ENCODE measurements around the gene PGA3. TPM values are rescaled to one million over a fixed set of nuclear protein-coding genes. Genes with fewer than 3 reads are reported as not detected.
"Not testable (repeated sequence)": the region's sequence is repeated elsewhere in the genome, so short reads cannot be mapped to it uniquely, and the experiment has no call there.

PGA3 gene
- total and polyA plus RNA-seq, 5 donors, result 0.59 to 2.5 (median 1.7) TPM

- H3K4me3 ChIP-seq (ENCODE audit: low read length), result peak overlapping the region; percentile 86
- no peak for ATAC-seq
- no peaks in the 10 kb centered on the region for H3K9me3 ChIP-seq (ENCODE audit: control insufficient read depth, low read length)
- H3K27ac ChIP-seq (ENCODE audit: low read length), result no peak overlapping the region
- no peaks in the 10 kb centered on the region for H3K27me3 ChIP-seq (ENCODE audit: control insufficient read depth, insufficient read depth)
- peak in 1 of 3 donors; percentile 37 for DNase-seq
- intact Hi-C loops (cut with DNase I), result no loop called here
- peaks cover 12% of the 10 kb centered on the region for H3K4me1 ChIP-seq (ENCODE audit: control insufficient read depth, insufficient read depth, low read length)
- 70% methylated on average over 8 of the region's 8 CpGs for WGBS
Observed at GRCh38 chr11:61162092-61162941, 41.0 kb upstream of the PGA3 start.

DNA sequence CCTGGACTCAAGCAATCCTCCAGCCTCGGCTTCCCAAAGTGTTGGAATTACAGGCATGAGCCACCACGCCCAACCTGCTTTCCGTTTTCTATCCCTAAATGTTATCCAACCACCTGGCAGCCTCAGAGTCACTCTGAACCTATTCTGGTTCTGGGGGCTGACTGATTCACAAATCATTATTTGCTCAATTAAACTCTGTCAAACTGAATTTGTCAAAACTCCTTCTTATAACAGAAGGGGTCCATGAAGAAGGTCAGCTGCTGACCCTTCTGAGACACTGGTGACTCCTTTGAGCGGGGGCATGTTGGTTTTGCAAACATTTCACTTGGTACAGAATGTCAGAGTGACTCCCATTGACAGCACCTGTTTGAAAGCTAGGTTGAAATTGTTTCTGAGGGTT is 40.3 kb upstream of the PGA3 start:
- H3K4me1 ChIP-seq (ENCODE audit: control insufficient read depth, insufficient read depth, low read length), result peaks cover 12% of the 10 kb centered on the region
- no peaks in the 10 kb centered on the region for H3K27me3 ChIP-seq (ENCODE audit: control insufficient read depth, insufficient read depth)
- WGBS, result 90% methylated on average over 4 of the region's 4 CpGs
- H3K9me3 ChIP-seq (ENCODE audit: control insufficient read depth, low read length), result no peaks in the 10 kb centered on the region
- H3K27ac ChIP-seq (ENCODE audit: low read length), result no peak overlapping the region
- ATAC-seq (no peak), DNase-seq (no peak)
- H3K4me3 ChIP-seq (ENCODE audit: low read length), result no peak overlapping the region
- intact Hi-C loops (cut with DNase I), result no loop called here

DNA sequence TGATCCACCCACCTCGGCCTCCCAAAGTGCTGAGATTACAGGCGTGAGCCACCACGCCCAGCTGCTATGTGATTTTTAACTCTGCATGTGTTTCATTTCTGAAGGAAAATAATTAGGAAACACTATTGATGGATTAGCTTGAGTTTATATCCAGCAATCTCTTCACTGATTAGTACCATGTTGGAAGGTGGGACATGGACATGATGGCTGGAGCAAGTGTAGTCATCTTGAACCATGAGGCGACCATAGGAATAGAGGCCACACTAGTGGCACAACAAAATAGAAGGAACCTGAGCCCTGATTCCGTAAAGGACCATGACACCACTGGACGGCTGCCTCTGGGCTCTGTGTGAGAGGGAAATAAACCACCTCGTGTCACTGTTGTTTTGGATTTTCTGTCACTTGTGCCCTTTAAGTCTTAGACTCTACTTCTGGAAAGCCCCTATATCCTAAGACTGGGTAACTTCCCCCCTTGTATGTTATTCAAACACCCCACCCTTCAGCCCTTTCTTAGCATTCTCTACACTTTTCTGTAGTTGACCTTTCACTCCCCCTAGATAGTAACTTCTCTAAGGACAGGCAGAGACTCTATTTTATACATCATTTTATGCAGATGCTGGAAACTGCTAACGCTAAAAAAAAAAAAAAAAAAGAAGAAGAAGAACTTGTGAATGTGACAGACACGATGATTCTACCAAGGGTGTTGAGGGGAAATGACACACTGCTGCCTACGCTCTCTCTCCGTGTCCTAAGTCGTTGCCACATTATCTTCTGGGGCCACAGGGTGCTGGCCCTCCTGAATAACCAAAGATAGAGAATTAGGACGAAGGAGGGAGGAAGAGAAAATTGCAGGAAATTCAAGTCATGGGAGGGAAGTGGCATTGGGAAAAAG is 39.4 kb upstream of the PGA3 start:
- no peak overlapping the region for H3K27ac ChIP-seq (ENCODE audit: low read length)
- ATAC-seq, result no peak
- H3K27me3 ChIP-seq (ENCODE audit: control insufficient read depth, insufficient read depth), result no peaks in the 10 kb centered on the region
- H3K4me1 ChIP-seq (ENCODE audit: control insufficient read depth, insufficient read depth, low read length), result peaks cover 12% of the 10 kb centered on the region
- 72% methylated on average over 13 of the region's 13 CpGs for WGBS
- H3K4me3 ChIP-seq (ENCODE audit: low read length), result no peak overlapping the region
- no peaks in the 10 kb centered on the region for H3K9me3 ChIP-seq (ENCODE audit: control insufficient read depth, low read length)
- intact Hi-C loops (cut with DNase I), result no loop called here
- DNase-seq, result no peak

- Histone ChIP-seq H3K27me3 (ENCODE audit: control insufficient read depth, insufficient read depth) (no peaks in the 10 kb centered on the region), H3K4me3 (ENCODE audit: low read length) (no peak overlapping the region), H3K4me1 (ENCODE audit: control insufficient read depth, insufficient read depth, low read length) (peaks cover 12% of the 10 kb centered on the region), H3K27ac (ENCODE audit: low read length) (no peak overlapping the region), H3K9me3 (ENCODE audit: control insufficient read depth, low read length) (no peaks in the 10 kb centered on the region)
- no peak for ATAC-seq
- DNase-seq, result no peak
- intact Hi-C loops (cut with DNase I), result no loop called here
- 73% methylated on average over 13 of the region's 13 CpGs for WGBS
Observed at GRCh38 chr11:61164606-61165424, 38.5 kb upstream of the PGA3 start.

DNA sequence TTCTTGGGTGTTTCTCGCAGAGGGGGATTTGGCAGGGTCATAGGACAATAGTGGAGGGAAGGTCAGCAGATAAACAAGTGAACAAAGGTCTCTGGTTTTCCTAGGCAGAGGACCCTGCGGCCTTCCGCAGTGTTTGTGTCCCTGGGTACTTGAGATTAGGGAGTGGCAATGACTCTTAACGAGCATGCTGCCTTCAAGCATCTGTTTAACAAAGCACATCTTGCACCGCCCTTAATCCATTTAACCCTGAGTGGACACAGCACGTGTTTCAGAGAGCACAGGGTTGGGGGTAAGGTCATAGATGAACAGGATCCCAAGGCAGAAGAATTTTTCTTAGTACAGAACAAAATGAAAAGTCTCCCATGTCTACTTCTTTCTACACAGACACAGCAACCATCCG is 37.5 kb upstream of the PGA3 start:
- ATAC-seq; H3K4me1 ChIP-seq (ENCODE audit: control insufficient read depth, insufficient read depth, low read length); intact Hi-C loops (cut with DNase I); H3K4me3 ChIP-seq (ENCODE audit: low read length); DNase-seq; H3K27me3 ChIP-seq (ENCODE audit: control insufficient read depth, insufficient read depth); H3K9me3 ChIP-seq (ENCODE audit: control insufficient read depth, low read length); H3K27ac ChIP-seq (ENCODE audit: low read length): not testable (repeated sequence)
- WGBS, result 57% methylated on average over 3 of the region's 7 CpGs

GRCh38 chr11:61166331-61166730 is 37.0 kb upstream of the PGA3 start:
- H3K9me3 ChIP-seq (ENCODE audit: control insufficient read depth, low read length); DNase-seq; H3K4me1 ChIP-seq (ENCODE audit: control insufficient read depth, insufficient read depth, low read length); H3K27me3 ChIP-seq (ENCODE audit: control insufficient read depth, insufficient read depth); ATAC-seq; H3K27ac ChIP-seq (ENCODE audit: low read length); H3K4me3 ChIP-seq (ENCODE audit: low read length); intact Hi-C loops (cut with DNase I): not testable (repeated sequence)
- WGBS, result 92% methylated on average over 26 of the region's 31 CpGs

- no peak overlapping the region for H3K4me3 ChIP-seq (ENCODE audit: low read length)
- H3K4me1 ChIP-seq (ENCODE audit: control insufficient read depth, insufficient read depth, low read length), result no peaks in the 10 kb centered on the region
- H3K27me3 ChIP-seq (ENCODE audit: control insufficient read depth, insufficient read depth), result no peaks in the 10 kb centered on the region
- ATAC-seq, result no peak
- no peak for DNase-seq
- H3K27ac ChIP-seq (ENCODE audit: low read length), result no peak overlapping the region
- 92% methylated on average over 9 of the region's 9 CpGs for whole genome bisulfite sequencing
- no peaks in the 10 kb centered on the region for H3K9me3 ChIP-seq (ENCODE audit: control insufficient read depth, low read length)
- intact Hi-C loops (cut with DNase I), result no loop called here
Observed at GRCh38 chr11:61168042-61168688, 35.1 kb upstream of the PGA3 start.

GRCh38 chr11:61168800-61169199 is 34.5 kb upstream of the PGA3 start:
- WGBS, result 71% methylated on average over 1 of the region's 1 CpG
- no peak for DNase-seq
- Histone ChIP-seq H3K27ac (ENCODE audit: low read length) (no peak overlapping the region), H3K27me3 (ENCODE audit: control insufficient read depth, insufficient read depth) (no peaks in the 10 kb centered on the region), H3K4me1 (ENCODE audit: control insufficient read depth, insufficient read depth, low read length) (no peaks in the 10 kb centered on the region), H3K9me3 (ENCODE audit: control insufficient read depth, low read length) (no peaks in the 10 kb centered on the region), H3K4me3 (ENCODE audit: low read length) (no peak overlapping the region)
- no peak for ATAC-seq
- intact Hi-C loops (cut with DNase I), result no loop called here

GRCh38 chr11:61170566-61170965 is 32.7 kb upstream of the PGA3 start:
- ATAC-seq (no peak), DNase-seq (no peak)
- 72% methylated on average over 9 of the region's 9 CpGs for WGBS
- intact Hi-C loops (cut with DNase I), result no loop called here
- Histone ChIP-seq H3K27me3 (ENCODE audit: control insufficient read depth, insufficient read depth) (no peaks in the 10 kb centered on the region), H3K9me3 (ENCODE audit: control insufficient read depth, low read length) (no peaks in the 10 kb centered on the region), H3K4me1 (ENCODE audit: control insufficient read depth, insufficient read depth, low read length) (no peaks in the 10 kb centered on the region), H3K4me3 (ENCODE audit: low read length) (no peak overlapping the region), H3K27ac (ENCODE audit: low read length) (no peak overlapping the region)

- H3K4me1 ChIP-seq (ENCODE audit: control insufficient read depth, insufficient read depth, low read length), result no peaks in the 10 kb centered on the region
- no peak for ATAC-seq
- WGBS, result 70% methylated on average over 3 of the region's 3 CpGs
- no peaks in the 10 kb centered on the region for H3K9me3 ChIP-seq (ENCODE audit: control insufficient read depth, low read length)
- no peak overlapping the region for H3K4me3 ChIP-seq (ENCODE audit: low read length)
- no peak overlapping the region for H3K27ac ChIP-seq (ENCODE audit: low read length)
- no peaks in the 10 kb centered on the region for H3K27me3 ChIP-seq (ENCODE audit: control insufficient read depth, insufficient read depth)
- DNase-seq, result no peak
- intact Hi-C loops (cut with DNase I), result no loop called here
Observed at GRCh38 chr11:61171907-61172306, 31.4 kb upstream of the PGA3 start.
